HG03097 (cell line): Measurements from ENCODE around the gene DCDC1.

ENCODE experiments used
- ATAC-seq: cut with Tn5 transposase; IDR thresholded peaks from one replicate; pipeline ENCODE4 v1.9.1; 2021; ENCODE audit not compliant: unreplicated experiment, low FRiP score

The DCDC1 gene

GRCh38 chr11:30863209-30863608 lies 506.3 kb downstream of the DCDC1 start:
- no peak for ATAC-seq

DNA sequence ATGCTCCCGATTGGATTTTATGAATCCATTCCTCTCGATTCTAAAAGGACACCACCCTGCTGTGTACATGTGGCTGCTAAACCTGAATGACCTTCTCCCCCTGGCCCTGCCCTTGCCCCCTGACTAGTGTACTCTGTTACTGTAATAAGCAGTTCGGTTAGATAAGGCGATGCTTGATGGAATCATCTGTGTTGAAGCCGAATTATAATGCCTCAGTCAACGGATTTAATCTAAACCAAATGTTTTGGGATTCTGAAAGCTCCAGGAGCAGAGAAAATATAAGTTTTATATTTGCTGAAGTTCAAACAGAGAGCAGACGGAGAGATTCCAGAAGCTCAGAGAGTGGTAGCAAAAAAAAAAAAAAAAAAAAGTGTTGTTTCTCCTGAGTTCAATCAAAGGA lies 508.0 kb downstream of the DCDC1 start:
- ATAC-seq, result no peak

GRCh38 chr11:30861064-30861463 lies 508.5 kb downstream of the DCDC1 start:
- no peak for ATAC-seq

- no peak for ATAC-seq
These were observed 509.4 kb downstream of the DCDC1 start for GRCh38 chr11:30860146-30860545.

- no peak for ATAC-seq
These were observed 509.9 kb downstream of the DCDC1 start for GRCh38 chr11:30859669-30860068.

GRCh38 chr11:30855383-30856006 lies 514.0 kb downstream of the DCDC1 start:
- no peak for ATAC-seq

- no peak for ATAC-seq
These were observed 516.1 kb downstream of the DCDC1 start for GRCh38 chr11:30853439-30853838.

GRCh38 chr11:30852645-30853044 lies 516.9 kb downstream of the DCDC1 start:
- no peak for ATAC-seq

- no peak for ATAC-seq
These were observed 517.4 kb downstream of the DCDC1 start for GRCh38 chr11:30852091-30852490.

DNA sequence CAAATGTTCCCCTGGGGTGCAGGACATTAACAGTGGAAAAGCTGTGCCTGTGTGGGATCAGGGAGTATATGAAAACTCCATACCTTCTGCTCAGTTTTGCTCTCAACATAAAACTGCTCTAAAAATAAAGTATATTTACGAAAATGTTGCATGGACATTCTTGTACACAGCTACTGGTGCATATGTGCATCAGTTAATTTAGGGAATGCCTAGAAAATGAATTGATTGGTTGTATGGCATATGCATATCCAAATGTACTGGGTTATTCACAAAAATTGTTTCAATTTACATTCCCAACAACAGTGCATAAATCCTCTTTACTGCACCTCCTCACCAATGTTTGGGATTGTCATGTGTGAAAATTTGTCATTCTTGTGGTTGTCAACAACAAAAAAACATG lies 532.3 kb downstream of the DCDC1 start:
- ATAC-seq, result no peak

- ATAC-seq, result no peak
These were observed 536.7 kb downstream of the DCDC1 start for GRCh38 chr11:30832831-30833230.

GRCh38 chr11:30830681-30831080 lies 538.9 kb downstream of the DCDC1 start:
- ATAC-seq, result no peak

DNA sequence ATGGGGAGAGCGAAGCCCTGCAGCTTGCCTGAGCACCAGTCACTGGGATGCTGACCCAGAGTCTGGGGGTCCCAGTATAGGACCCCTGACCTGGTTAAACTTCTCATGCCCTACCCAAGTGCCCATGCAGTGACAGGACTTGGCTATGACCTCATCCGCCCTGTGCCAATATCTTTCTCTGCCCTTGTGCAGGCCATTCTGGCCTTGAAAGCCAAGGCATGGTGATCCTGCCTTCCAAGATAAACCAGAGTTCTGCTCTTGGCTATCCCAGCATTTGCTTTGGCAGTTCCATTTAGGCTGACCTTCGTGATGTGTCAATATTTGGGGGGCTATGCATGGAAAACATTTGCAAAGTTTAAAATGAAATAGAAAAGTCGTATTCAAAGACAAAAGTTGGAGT lies 542.6 kb downstream of the DCDC1 start:
- no peak for ATAC-seq

GRCh38 chr11:30825723-30826122 lies 543.8 kb downstream of the DCDC1 start:
- ATAC-seq, result no peak

DNA sequence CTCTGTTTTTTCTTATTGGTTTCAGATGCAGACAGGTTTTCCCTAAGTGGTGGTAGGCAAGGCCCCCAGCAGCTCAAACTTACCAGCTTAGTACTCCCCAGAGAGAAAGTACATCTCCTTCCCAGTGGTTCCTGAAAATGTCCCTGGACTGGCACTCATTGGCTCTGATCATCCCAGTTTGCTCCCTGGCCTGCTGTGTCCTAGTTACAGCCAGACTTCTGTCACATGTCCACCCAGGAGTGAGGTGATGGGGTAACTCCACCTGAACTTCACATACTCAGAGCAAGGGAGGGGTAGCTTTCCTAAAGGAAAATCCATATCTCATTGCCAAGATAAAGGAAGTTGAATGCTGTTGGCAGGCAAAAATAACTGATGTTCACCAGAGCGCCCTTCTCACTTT lies 546.4 kb downstream of the DCDC1 start:
- no peak for ATAC-seq

- ATAC-seq, result no peak
These were observed 548.0 kb downstream of the DCDC1 start for GRCh38 chr11:30821438-30821965.

- ATAC-seq, result no peak
These were observed 550.8 kb downstream of the DCDC1 start for GRCh38 chr11:30818721-30819120.

DNA sequence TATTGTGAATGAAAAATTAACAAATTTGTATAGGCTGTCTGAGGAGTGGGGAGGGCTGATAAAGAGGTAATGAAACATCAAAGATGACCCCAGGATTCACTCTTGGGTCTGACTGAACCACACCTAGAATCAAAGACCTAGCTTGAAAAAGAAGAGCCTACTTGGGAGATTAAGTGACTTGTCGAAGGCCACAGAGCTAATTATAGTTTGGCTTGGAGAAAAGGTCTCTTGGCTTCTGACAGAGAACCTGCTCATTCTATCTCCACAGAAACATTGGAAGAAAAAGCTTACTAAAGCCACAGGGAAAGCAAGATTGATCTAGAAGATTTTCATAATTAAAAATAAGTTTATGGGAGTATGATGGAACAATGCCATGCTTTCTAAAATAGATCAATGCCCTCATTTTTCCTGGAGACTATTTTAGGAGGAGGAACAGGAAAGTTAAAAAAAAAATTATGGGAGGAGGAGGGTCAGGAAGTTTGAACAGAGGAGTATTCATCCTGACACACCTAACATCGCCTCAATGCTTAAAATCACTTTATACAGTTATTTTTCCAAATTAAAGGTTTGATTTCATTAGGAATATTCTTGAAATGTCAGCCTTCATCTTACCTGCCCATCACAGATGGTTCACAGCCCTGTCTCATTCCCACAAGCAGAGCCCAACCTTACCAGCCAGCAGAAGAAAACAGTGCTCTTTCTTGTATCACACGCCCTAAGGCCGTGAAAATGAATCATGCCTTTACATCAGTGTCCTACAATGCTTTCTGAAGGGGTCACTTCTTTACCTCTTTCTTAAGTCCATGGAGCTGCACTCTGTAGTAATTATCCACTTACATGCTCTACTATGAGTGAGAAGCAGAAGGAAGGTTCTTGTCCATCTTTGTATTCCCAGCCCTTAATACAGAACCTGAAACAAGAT lies 552.3 kb downstream of the DCDC1 start:
- no peak for ATAC-seq

- no peak for ATAC-seq
These were observed 553.9 kb downstream of the DCDC1 start for GRCh38 chr11:30815619-30816018.

DNA sequence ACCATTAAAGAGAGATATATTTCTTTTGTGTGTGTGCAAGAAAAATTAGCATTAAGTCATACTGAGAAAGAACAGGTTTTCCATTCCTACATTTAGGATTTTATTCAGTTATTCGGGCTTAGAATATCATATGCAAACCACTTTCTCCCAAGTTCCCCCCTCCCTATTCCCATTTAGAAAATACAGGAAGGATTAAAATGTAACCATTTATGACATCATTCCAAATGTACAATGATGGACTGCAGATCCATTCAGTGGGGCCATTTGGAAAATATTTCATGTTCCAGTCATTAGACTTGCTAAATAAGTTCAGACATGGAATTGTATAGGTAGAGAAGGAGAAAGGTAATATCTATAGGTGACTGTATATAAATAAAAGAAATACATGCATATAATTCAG lies 554.8 kb downstream of the DCDC1 start:
- no peak for ATAC-seq
